B cell (primary cell): ENCODE results near the gene TRAPPC14. TPM values are rescaled to one million over a fixed set of nuclear protein-coding genes. Genes with fewer than 3 reads are reported as not detected.

Experiments used
- ATAC-seq: fragments of 200-7000 bp; cut with Tn5 transposase; one replicate; pipeline ENCODE4 v1.10.0; 2021; ENCODE audit warnings: low read depth, mild to moderate bottlenecking, moderate number of reproducible peaks, moderate library complexity
- CTCF ChIA-PET: fragments of 350-600 bp; sonication (Branson Sonifier 250); formaldehyde crosslinking; loops from one replicate; lab custom pipeline; 2021; ENCODE audit warnings: antibody characterized with exemption, inconsistent platforms; lab: Charles Lee
- POLR2A ChIA-PET: fragments of 350-600 bp; sonication (Branson Sonifier 250); formaldehyde crosslinking; loops from one replicate; lab custom pipeline; 2021; ENCODE audit warnings: antibody characterized with exemption; lab: Charles Lee
- DNase-seq: peaks from one replicate; pipeline ENCODE4 v3.0.0; 2013
- H2AFZ ChIP-seq: 2 replicates; pipeline ENCODE4 v1.6.1; 2012; ENCODE audit warnings: mild to moderate bottlenecking, low read depth, low read length; ENCODE audit not compliant: insufficient read depth, poor library complexity, severe bottlenecking
- H3K27ac ChIP-seq, 2 donors: 1 replicate in 1 of 2; 2 replicates in 1 of 2; pipeline ENCODE4 v1.5.1; 2012 to 2013; ENCODE audit warnings: low read length in 2 of 2, mild to moderate bottlenecking in 2 of 2, moderate library complexity in 1 of 2
- H3K27me3 ChIP-seq, 4 experiments: fragments of 200-600 bp in 1 of 4; sonication (generic) in 1 of 4; replicated peaks in 1 of 4; 1 replicate in 2 of 4; 2 replicates in 2 of 4; pipeline versions ENCODE4 v1.6.1 to v1.7.0; 2013 to 2016; ENCODE audit warnings: low read length in 3 of 4, mild to moderate bottlenecking in 2 of 4, mixed read lengths in 1 of 4, moderate library complexity in 1 of 4; ENCODE audit not compliant: insufficient read depth in 4 of 4, control insufficient read depth in 3 of 4; ENCODE audit errors: control extremely low read depth in 1 of 4
- H3K36me3 ChIP-seq, 2 experiments: replicated peaks in 1 of 2; 1 replicate in 1 of 2; 2 replicates in 1 of 2; pipeline versions ENCODE4 v1.6.1 to v1.7.1; 2013; ENCODE audit warnings: low read length in 1 of 2; ENCODE audit not compliant: insufficient read depth in 2 of 2, control insufficient read depth in 1 of 2; ENCODE audit errors: control extremely low read depth in 1 of 2, extremely low read depth in 1 of 2
- H3K4me1 ChIP-seq, 2 donors: fragments of 200-600 bp in 1 of 2; sonication (generic) in 1 of 2; 1 replicate in 1 of 2; 2 replicates in 1 of 2; pipeline versions ENCODE4 v1.5.1 to v1.6.1; 2013 to 2017; ENCODE audit warnings: low read length in 2 of 2; ENCODE audit not compliant: control insufficient read depth in 2 of 2, insufficient read depth in 2 of 2
- H3K4me2 ChIP-seq: replicated peaks from 2 replicates; pipeline ENCODE3; 2012; ENCODE audit warnings: mild to moderate bottlenecking, low read depth, low read length; ENCODE audit not compliant: poor library complexity, severe bottlenecking
- H3K4me3 ChIP-seq, 5 experiments: fragments of 200-600 bp in 1 of 5; sonication (generic) in 1 of 5; 1 replicate in 3 of 5; 2 replicates in 2 of 5; pipeline versions ENCODE4 v1.5.1 to v1.7.0; 2011 to 2016; ENCODE audit warnings: low read length in 4 of 5, mild to moderate bottlenecking in 4 of 5, low read depth in 2 of 5, control low read depth in 1 of 5, moderate library complexity in 1 of 5; ENCODE audit not compliant: insufficient read depth in 1 of 5; ENCODE audit errors: control extremely low read depth in 1 of 5, extremely low read depth in 1 of 5
- H3K79me2 ChIP-seq: fragments of 200-600 bp; sonication (generic); one replicate; pipeline ENCODE4 v1.6.0; 2016; ENCODE audit warnings: low read length; ENCODE audit not compliant: control insufficient read depth, insufficient read depth
- H3K9ac ChIP-seq: fragments of 200-600 bp; sonication (generic); 2 replicates; pipeline ENCODE4 v1.6.1; 2017; ENCODE audit warnings: mild to moderate bottlenecking, low read length, moderate library complexity
- H3K9me3 ChIP-seq, 3 donors: one replicate each; pipeline versions ENCODE4 v1.6.1 to v1.7.1; 2013; ENCODE audit warnings: low read length in 2 of 3; ENCODE audit not compliant: control insufficient read depth in 2 of 3, insufficient read depth in 1 of 3; ENCODE audit errors: control extremely low read depth in 1 of 3
- H4K20me1 ChIP-seq: 2 replicates; pipeline ENCODE4 v1.6.0; 2012; ENCODE audit warnings: mild to moderate bottlenecking, low read length; ENCODE audit not compliant: insufficient read depth, control insufficient read depth, poor library complexity, severe bottlenecking
- H3K27ac Mint-ChIP-seq: one replicate; pipeline ENCODE4 v1.8.0; 2021; ENCODE audit warnings: mixed read lengths
- H3K27me3 Mint-ChIP-seq: one replicate; pipeline ENCODE4 v1.8.0; 2021; ENCODE audit warnings: mixed read lengths
- H3K4me1 Mint-ChIP-seq: one replicate; pipeline ENCODE4 v1.8.0; 2021; ENCODE audit warnings: mixed read lengths
- H3K4me3 Mint-ChIP-seq: one replicate; pipeline ENCODE4 v1.8.0; 2021; ENCODE audit warnings: mixed read lengths
- H3K9me3 Mint-ChIP-seq: one replicate; pipeline ENCODE4 v1.8.0; 2022; ENCODE audit warnings: mixed read lengths; ENCODE audit not compliant: insufficient read depth
- CTCF ChIP-seq: fragments of 200-600 bp; IDR thresholded peaks from one replicate; pipeline ENCODE4 v1.8.0; 2022; ENCODE audit warnings: antibody characterized with exemption, mild to moderate bottlenecking
- EZH2 ChIP-seq: IDR thresholded peaks from 2 replicates; pipeline ENCODE4 v1.6.1; 2012; ENCODE audit warnings: borderline replicate concordance, low read depth, mild to moderate bottlenecking, moderate library complexity, low read length; ENCODE audit not compliant: insufficient read depth, poor library complexity, severe bottlenecking
- WGBS: methylation state at CpG from one replicate; pipeline ENCODE4 v1.1.5; 2013; ENCODE audit warnings: missing lambda C conversion rate; ENCODE audit not compliant: insufficient coverage; 5-methylcytosine and 5-hydroxymethylcytosine counted together
- intact Hi-C: fragments of 100-400 bp; cut with micrococcal nuclease; formaldehyde crosslinking; loops from one replicate; pipeline ENCODE4 v1.10.0; 2022
- polyA plus RNA-seq: library from polyadenylated mRNA; depleted of rRNA; stranded (reverse); fragments of >200 nt; gene quantifications from 2 replicates; pipeline ENCODE4 v1.2.3, GENCODE V29; 2012
- total RNA-seq, 2 donors: library from RNA; stranded (reverse); fragments of 120-200 nt in 1 of 2; gene quantifications; 1 replicate in 1 of 2; 2 replicates in 1 of 2; pipeline versions ENCODE4 v1.2.3 to v1.2.4, GENCODE V29; 2013 to 2022

Gene TRAPPC14
- total and polyA plus RNA-seq, 2 donors (not counting 1 experiment from before 2014, with no cell fraction given): 64.8 to 71.2 TPM

- DNase-seq (no peak), ATAC-seq (no peak)
- WGBS: 82% methylated on average over 8 of the region's 9 CpGs
- no peak overlapping the region for H3K27ac Mint-ChIP-seq
- no peaks in the 10 kb centered on the region for H4K20me1 ChIP-seq
- no peaks in the 10 kb centered on the region for H3K27me3 Mint-ChIP-seq
- TF ChIP-seq CTCF (no peak), EZH2 (no peak)
- peaks cover 20 to 26% of the 10 kb centered on the region in 2 donors for H3K4me1 ChIP-seq
- H3K27me3 ChIP-seq: no peaks in the 10 kb centered on the region
- H3K9me3 Mint-ChIP-seq: no peaks in the 10 kb centered on the region
- no peak overlapping the region for H3K27ac ChIP-seq
- H3K36me3 ChIP-seq: no peaks in the 10 kb centered on the region
- no peaks in the 10 kb centered on the region for H3K79me2 ChIP-seq
- POLR2A ChIA-PET: interaction anchor here (1.3 kb wide), 1 partner anchor 27 kb away, joined by 7 read pairs; the partner anchor contains the start of genes GPC2 and STAG3
- no peak overlapping the region for H2AFZ ChIP-seq
- H3K4me3 Mint-ChIP-seq: no peak overlapping the region
- H3K9ac ChIP-seq: no peak overlapping the region
- H3K9me3 ChIP-seq: no peaks in the 10 kb centered on the region
- H3K4me2 ChIP-seq: no peak overlapping the region
- H3K4me1 Mint-ChIP-seq: peaks cover 52% of the 10 kb centered on the region
- intact Hi-C loops: no loop called here
- no peak overlapping the region for H3K4me3 ChIP-seq
- CTCF ChIA-PET: interaction anchor here (0.9 to 1.5 kb wide), 3 partner anchors 10 to 14 kb away, joined by 3 to 4 read pairs (median 3); no protein-coding TSS in a partner anchor
Measured at GRCh38 chr7:100204454-100204853, 45.9 kb upstream of the TRAPPC14 start.

- Mint-ChIP-seq H3K27ac (peak overlapping the region; percentile 89), H3K9me3 (no peaks in the 10 kb centered on the region), H3K4me3 (peak overlapping the region; percentile 83), H3K27me3 (no peaks in the 10 kb centered on the region), H3K4me1 (peaks cover 60% of the 10 kb centered on the region)
- intact Hi-C loops: no loop called here
- POLR2A ChIA-PET: interaction anchor here (1.0 to 1.2 kb wide), 3 partner anchors 10 to 207 kb away, joined by 3 to 5 read pairs (median 4); no protein-coding TSS in a partner anchor
- H3K79me2 ChIP-seq: no peaks in the 10 kb centered on the region
- peaks cover 23 to 35% of the 10 kb centered on the region in 2 donors for H3K4me1 ChIP-seq
- no peak overlapping the region for H3K4me3 ChIP-seq
- CTCF ChIA-PET: interaction anchor here (0.6 to 4.2 kb wide), 8 partner anchors 10 to 188 kb away, joined by 3 to 28 read pairs (median 6); partner anchors contain the start of gene PVRIG
- no peak overlapping the region for H3K9ac ChIP-seq
- no peak overlapping the region for H2AFZ ChIP-seq
- 89% methylated on average over 9 of the region's 11 CpGs for WGBS
- DNase-seq: no peak
- TF ChIP-seq CTCF (no peak), EZH2 (no peak)
- peak overlapping the region in 1 of 2 donors; percentile 56 for H3K27ac ChIP-seq
- peak overlapping the region; percentile 55 for H3K4me2 ChIP-seq
- no peak for ATAC-seq
- peaks cover 0 to 5% (median 0%) of the 10 kb centered on the region in 3 donors for H3K9me3 ChIP-seq
- H4K20me1 ChIP-seq: no peaks in the 10 kb centered on the region
- no peaks in the 10 kb centered on the region for H3K27me3 ChIP-seq
- H3K36me3 ChIP-seq: no peaks in the 10 kb centered on the region
Measured at GRCh38 chr7:100200693-100201092, 42.2 kb upstream of the TRAPPC14 start.
